Liver (tissue), 9 donors: Measurements from ENCODE around the gene NCOA3. TPM values are rescaled to one million over a fixed set of nuclear protein-coding genes. Genes with fewer than 3 reads are reported as not detected.

Experiments
- DNase-seq: peaks from one replicate; pipeline ENCODE4 v3.0.0-alpha.2; 2017; ENCODE audit warnings: low spot score
- H3K27ac ChIP-seq, 2 donors: one replicate each; pipeline ENCODE4 v1.7.0; 2013; ENCODE audit warnings: inconsistent platforms in 2 of 2, low read length in 2 of 2, control low read depth in 1 of 2, low read depth in 1 of 2, mild to moderate bottlenecking in 1 of 2
- H3K27me3 ChIP-seq, 4 donors: one replicate each; pipeline versions ENCODE4 v1.6.1 to v1.7.0; 2013; ENCODE audit warnings: low read length in 3 of 4, inconsistent platforms in 1 of 4, mild to moderate bottlenecking in 1 of 4, moderate library complexity in 1 of 4; ENCODE audit not compliant: control insufficient read depth in 4 of 4, insufficient read depth in 4 of 4
- H3K36me3 ChIP-seq, 4 donors: one replicate each; pipeline versions ENCODE4 v1.6.1 to v1.7.0; 2013; ENCODE audit warnings: low read length in 3 of 4, mild to moderate bottlenecking in 3 of 4, low read depth in 1 of 4, moderate library complexity in 1 of 4; ENCODE audit not compliant: control insufficient read depth in 4 of 4, insufficient read depth in 3 of 4
- H3K4me1 ChIP-seq, 4 donors: one replicate each; pipeline versions ENCODE4 v1.6.1 to v1.7.0; 2013; ENCODE audit warnings: low read length in 3 of 4, mild to moderate bottlenecking in 3 of 4, moderate library complexity in 1 of 4; ENCODE audit not compliant: control insufficient read depth in 4 of 4, insufficient read depth in 4 of 4
- H3K4me3 ChIP-seq, 3 donors: one replicate each; pipeline versions ENCODE4 v1.6.1 to v1.7.0; 2013; ENCODE audit warnings: low read length in 3 of 3, control low read depth in 1 of 3, low read depth in 1 of 3, mild to moderate bottlenecking in 1 of 3
- H3K9ac ChIP-seq, 2 donors: one replicate each; pipeline ENCODE4 v1.7.0; 2013; ENCODE audit warnings: low read length in 2 of 2, mild to moderate bottlenecking in 2 of 2, moderate library complexity in 2 of 2, control low read depth in 1 of 2, low read depth in 1 of 2
- H3K9me3 ChIP-seq, 4 donors: one replicate each; pipeline versions ENCODE4 v1.6.1 to v1.7.0; 2013; ENCODE audit warnings: low read length in 3 of 4; ENCODE audit not compliant: control insufficient read depth in 4 of 4
- EGR1 ChIP-seq, 2 donors: IDR thresholded peaks; 2 replicates each; pipeline ENCODE4 v1.6.1; 2016 to 2018; ENCODE audit warnings: antibody characterized with exemption in 2 of 2, low read depth in 2 of 2
- FOXA2 ChIP-seq: IDR thresholded peaks from 2 replicates; pipeline ENCODE4 v1.6.1; 2016; ENCODE audit warnings: antibody characterized with exemption
- GABPA ChIP-seq, 2 donors: IDR thresholded peaks in 1 of 2; conservative IDR thresholded peaks in 1 of 2; 2 replicates each; pipeline ENCODE4 v1.6.1; 2016; ENCODE audit warnings: antibody characterized with exemption in 2 of 2, mild to moderate bottlenecking in 1 of 2, moderate library complexity in 1 of 2
- HNF4A ChIP-seq, 2 donors: conservative IDR thresholded peaks; 2 replicates each; pipeline ENCODE4 v1.6.1; 2016; ENCODE audit warnings: antibody characterized with exemption in 2 of 2, mild to moderate bottlenecking in 2 of 2
- HNF4G ChIP-seq: IDR thresholded peaks from 2 replicates; pipeline ENCODE4 v1.6.1; 2016; ENCODE audit warnings: antibody characterized with exemption
- JUND ChIP-seq, 2 donors: IDR thresholded peaks; 2 replicates each; pipeline ENCODE4 v1.6.1; 2016; ENCODE audit warnings: antibody characterized with exemption in 2 of 2
- RAD21 ChIP-seq, 2 donors: IDR thresholded peaks; 2 replicates each; pipeline ENCODE4 v1.6.1; 2016; ENCODE audit warnings: antibody characterized with exemption in 2 of 2, mild to moderate bottlenecking in 2 of 2
- RXRA ChIP-seq, 2 donors: IDR thresholded peaks; 2 replicates each; pipeline ENCODE4 v1.6.1; 2017 to 2018; ENCODE audit warnings: antibody characterized with exemption in 2 of 2, mild to moderate bottlenecking in 1 of 2
- SP1 ChIP-seq: IDR thresholded peaks from 2 replicates; pipeline ENCODE4 v1.6.1; 2018; ENCODE audit warnings: antibody characterized with exemption, mild to moderate bottlenecking
- TAF1 ChIP-seq: conservative IDR thresholded peaks from 2 replicates; pipeline ENCODE4 v1.6.1; 2016; ENCODE audit warnings: antibody characterized with exemption, mild to moderate bottlenecking
- WGBS: extraction: QIAGEN DNeasy Blood & Tissue Kit; methylation state at CpG from one replicate; pipeline ENCODE4 v1.1.7; 2013; 5-methylcytosine and 5-hydroxymethylcytosine counted together
- polyA plus RNA-seq, 2 donors: library from polyadenylated mRNA; stranded (reverse) in 1 of 2; unstranded in 1 of 2; fragments of 200-250 nt in 1 of 2; fragments of >200 nt in 1 of 2; fragmentation: Nextera tagmentation in 1 of 2; extraction: Ambion mirVana in 1 of 2; gene quantifications; one replicate each; pipeline versions ENCODE4 v1.2.1 to v1.2.3, GENCODE V29; 2013 to 2015
- total RNA-seq, 2 donors: library from RNA; depleted of rRNA; stranded (reverse); fragments of >200 nt; gene quantifications; one replicate each; pipeline ENCODE4 v1.2.3, GENCODE V29; 2014
- TF ChIP-seq, protein P1 (sequence below): fragments of 150-350 bp; IDR thresholded peaks from 2 replicates; pipeline ENCODE4 v1.5.1; 2017; ENCODE audit warnings: improper control_type of control experiment, low read depth, low read length; ENCODE audit not compliant: missing input control
- TF ChIP-seq, protein P2 (sequence below): IDR thresholded peaks from 2 replicates; pipeline ENCODE4 v1.6.1; 2016; ENCODE audit warnings: antibody characterized with exemption
- TF ChIP-seq, protein P3 (sequence below): IDR thresholded peaks from 2 replicates; pipeline ENCODE4 v1.6.1; 2016; ENCODE audit warnings: antibody characterized with exemption
- TF ChIP-seq, protein P4 (sequence below): IDR thresholded peaks from 2 replicates; pipeline ENCODE4 v1.6.1; 2016; ENCODE audit warnings: antibody characterized with exemption, mild to moderate bottlenecking
- donor health status: healthy.
- donor health status: healthy.
- donor health status: healthy.
- donor health status: healthy.
- donor health status: healthy.

Gene NCOA3
- total and polyA plus RNA-seq, 4 donors, result 3.8 to 18.2 (median 8.9) TPM

DNA sequence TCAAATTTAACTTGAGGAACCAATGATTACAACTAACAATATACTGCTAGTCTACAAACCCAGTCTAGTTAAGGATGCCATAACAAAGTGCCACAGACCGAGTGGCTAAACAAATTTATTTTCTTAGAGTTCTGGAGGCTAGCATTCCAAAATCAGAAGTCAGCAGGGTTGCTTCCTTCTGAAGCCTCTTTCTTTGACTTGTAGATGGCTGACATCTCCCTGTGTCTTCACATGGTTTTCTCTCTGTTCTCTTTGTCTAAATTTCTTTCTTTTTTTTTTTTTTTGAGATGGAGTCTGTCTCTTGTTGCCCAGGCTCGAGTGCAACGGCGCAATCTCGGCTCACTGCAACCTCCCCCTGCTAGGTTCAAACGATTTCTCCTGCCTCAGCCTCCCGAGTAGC is 56.1 kb downstream of the NCOA3 start:
- Histone ChIP-seq H3K9ac (no peak overlapping the region), H3K9me3 (no peaks in the 10 kb centered on the region), H3K4me1 (peaks cover 0 to 2% (median 0%) of the 10 kb centered on the region in 4 donors), H3K36me3 (no peaks in the 10 kb centered on the region), H3K4me3 (no peak overlapping the region), H3K27ac (no peak overlapping the region), H3K27me3 (no peaks in the 10 kb centered on the region)
- DNase-seq, result no peak
- WGBS, result 94% methylated on average over 7 of the region's 7 CpGs
- TF ChIP-seq RAD21 (IDR thresholded peaks at IDR 0.05) (no peak), TAF1 (no peak)
- TF ChIP-seq, protein P1, sequence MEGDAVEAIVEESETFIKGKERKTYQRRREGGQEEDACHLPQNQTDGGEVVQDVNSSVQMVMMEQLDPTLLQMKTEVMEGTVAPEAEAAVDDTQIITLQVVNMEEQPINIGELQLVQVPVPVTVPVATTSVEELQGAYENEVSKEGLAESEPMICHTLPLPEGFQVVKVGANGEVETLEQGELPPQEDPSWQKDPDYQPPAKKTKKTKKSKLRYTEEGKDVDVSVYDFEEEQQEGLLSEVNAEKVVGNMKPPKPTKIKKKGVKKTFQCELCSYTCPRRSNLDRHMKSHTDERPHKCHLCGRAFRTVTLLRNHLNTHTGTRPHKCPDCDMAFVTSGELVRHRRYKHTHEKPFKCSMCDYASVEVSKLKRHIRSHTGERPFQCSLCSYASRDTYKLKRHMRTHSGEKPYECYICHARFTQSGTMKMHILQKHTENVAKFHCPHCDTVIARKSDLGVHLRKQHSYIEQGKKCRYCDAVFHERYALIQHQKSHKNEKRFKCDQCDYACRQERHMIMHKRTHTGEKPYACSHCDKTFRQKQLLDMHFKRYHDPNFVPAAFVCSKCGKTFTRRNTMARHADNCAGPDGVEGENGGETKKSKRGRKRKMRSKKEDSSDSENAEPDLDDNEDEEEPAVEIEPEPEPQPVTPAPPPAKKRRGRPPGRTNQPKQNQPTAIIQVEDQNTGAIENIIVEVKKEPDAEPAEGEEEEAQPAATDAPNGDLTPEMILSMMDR, result no peak

DNA sequence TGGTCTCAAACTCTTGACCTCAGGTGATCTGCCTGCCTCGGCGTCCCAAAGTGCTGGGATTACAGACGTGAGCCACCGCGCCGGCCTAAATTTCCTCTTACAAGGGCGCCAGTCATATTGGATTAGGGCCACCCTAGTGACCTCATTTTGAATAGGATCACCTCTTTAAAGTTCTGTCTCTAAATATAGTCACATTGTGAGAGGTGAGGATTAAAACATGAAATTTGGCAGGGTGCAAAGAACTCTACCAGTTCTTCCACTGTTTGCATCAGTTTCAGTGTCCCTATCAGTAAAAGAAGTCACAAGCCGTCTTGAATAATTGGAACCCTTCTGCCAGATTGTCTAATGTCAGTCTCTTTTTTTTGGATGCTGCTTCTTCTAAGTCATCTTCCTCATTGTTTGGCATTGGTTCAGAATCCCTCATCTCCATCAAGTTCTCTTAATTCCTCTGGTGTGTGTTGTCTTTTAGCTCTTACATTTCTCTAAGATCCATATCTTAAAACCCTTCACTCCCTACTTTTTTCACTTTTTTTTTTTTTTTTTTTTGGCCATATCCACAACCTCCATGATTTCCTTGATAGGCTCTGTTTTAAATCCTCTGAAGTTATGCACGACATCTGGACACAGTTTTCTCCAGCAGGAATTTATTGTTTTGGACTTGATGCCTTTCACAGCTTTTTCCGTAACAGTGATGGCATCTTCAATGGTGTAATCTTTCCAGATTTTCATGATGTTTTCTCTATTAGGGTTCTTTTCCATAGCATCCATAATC is 56.8 kb downstream of the NCOA3 start:
- no peaks in the 10 kb centered on the region for H3K36me3 ChIP-seq
- no peak overlapping the region for H3K4me3 ChIP-seq
- TF ChIP-seq, protein P2, sequence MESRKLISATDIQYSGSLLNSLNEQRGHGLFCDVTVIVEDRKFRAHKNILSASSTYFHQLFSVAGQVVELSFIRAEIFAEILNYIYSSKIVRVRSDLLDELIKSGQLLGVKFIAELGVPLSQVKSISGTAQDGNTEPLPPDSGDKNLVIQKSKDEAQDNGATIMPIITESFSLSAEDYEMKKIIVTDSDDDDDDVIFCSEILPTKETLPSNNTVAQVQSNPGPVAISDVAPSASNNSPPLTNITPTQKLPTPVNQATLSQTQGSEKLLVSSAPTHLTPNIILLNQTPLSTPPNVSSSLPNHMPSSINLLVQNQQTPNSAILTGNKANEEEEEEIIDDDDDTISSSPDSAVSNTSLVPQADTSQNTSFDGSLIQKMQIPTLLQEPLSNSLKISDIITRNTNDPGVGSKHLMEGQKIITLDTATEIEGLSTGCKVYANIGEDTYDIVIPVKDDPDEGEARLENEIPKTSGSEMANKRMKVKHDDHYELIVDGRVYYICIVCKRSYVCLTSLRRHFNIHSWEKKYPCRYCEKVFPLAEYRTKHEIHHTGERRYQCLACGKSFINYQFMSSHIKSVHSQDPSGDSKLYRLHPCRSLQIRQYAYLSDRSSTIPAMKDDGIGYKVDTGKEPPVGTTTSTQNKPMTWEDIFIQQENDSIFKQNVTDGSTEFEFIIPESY, result no peak
- H3K4me1 ChIP-seq, result peaks cover 0 to 2% (median 0%) of the 10 kb centered on the region in 4 donors
- 92% methylated on average over 10 of the region's 10 CpGs for WGBS
- no peaks in the 10 kb centered on the region for H3K27me3 ChIP-seq
- DNase-seq, result no peak
- no peak overlapping the region for H3K27ac ChIP-seq
- no peaks in the 10 kb centered on the region for H3K9me3 ChIP-seq
- H3K9ac ChIP-seq, result no peak overlapping the region

DNA sequence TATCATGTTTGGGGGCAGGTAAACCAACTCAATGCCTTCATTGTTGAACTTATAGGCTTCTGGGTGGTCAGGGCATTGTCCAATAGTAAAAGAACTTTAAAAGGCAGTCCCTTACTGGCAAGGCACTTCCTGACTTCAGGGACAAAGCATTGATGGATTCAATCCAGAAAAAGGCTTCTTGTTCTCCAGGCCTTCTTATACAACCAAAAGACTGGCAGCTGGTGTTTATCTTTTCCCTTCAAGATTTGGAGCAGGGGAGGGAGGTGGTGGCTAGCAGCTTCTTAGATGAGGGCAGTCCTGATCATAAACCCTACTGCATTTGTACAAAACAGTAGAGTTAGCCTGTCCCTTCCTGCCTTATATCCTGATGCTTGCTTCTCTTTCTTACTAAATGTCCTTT is 57.5 kb downstream of the NCOA3 start:
- Histone ChIP-seq H3K27me3 (no peaks in the 10 kb centered on the region), H3K9me3 (no peaks in the 10 kb centered on the region), H3K9ac (no peak overlapping the region), H3K4me3 (no peak overlapping the region), H3K27ac (no peak overlapping the region), H3K4me1 (peaks cover 0 to 3% (median 0%) of the 10 kb centered on the region in 4 donors), H3K36me3 (no peaks in the 10 kb centered on the region)
- DNase-seq, result no peak
- no peak for TF ChIP-seq RXRA (IDR thresholded peaks at IDR 0.05)
- no peak for TF ChIP-seq HNF4A (conservative IDR thresholded peaks at IDR 0.05)
- TF ChIP-seq JUND (IDR thresholded peaks at IDR 0.05), result no peak
- no peak for TF ChIP-seq HNF4G
- TF ChIP-seq SP1, result no peak
- TF ChIP-seq TAF1, result no peak
- TF ChIP-seq FOXA2, result no peak
- TF ChIP-seq RAD21 (IDR thresholded peaks at IDR 0.05), result no peak
- TF ChIP-seq, protein P3, sequence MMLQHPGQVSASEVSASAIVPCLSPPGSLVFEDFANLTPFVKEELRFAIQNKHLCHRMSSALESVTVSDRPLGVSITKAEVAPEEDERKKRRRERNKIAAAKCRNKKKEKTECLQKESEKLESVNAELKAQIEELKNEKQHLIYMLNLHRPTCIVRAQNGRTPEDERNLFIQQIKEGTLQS, result no peak
- TF ChIP-seq EGR1 (IDR thresholded peaks at IDR 0.05; ENCODE audit: low read depth in 2 of 2), result no peak
- TF ChIP-seq, protein P2, result no peak
- TF ChIP-seq, protein P1, result no peak
- TF ChIP-seq GABPA (IDR thresholded peaks at IDR 0.05 in 1 of 2, conservative IDR thresholded peaks at IDR 0.05 in 1 of 2), result no peak
- TF ChIP-seq, protein P4, sequence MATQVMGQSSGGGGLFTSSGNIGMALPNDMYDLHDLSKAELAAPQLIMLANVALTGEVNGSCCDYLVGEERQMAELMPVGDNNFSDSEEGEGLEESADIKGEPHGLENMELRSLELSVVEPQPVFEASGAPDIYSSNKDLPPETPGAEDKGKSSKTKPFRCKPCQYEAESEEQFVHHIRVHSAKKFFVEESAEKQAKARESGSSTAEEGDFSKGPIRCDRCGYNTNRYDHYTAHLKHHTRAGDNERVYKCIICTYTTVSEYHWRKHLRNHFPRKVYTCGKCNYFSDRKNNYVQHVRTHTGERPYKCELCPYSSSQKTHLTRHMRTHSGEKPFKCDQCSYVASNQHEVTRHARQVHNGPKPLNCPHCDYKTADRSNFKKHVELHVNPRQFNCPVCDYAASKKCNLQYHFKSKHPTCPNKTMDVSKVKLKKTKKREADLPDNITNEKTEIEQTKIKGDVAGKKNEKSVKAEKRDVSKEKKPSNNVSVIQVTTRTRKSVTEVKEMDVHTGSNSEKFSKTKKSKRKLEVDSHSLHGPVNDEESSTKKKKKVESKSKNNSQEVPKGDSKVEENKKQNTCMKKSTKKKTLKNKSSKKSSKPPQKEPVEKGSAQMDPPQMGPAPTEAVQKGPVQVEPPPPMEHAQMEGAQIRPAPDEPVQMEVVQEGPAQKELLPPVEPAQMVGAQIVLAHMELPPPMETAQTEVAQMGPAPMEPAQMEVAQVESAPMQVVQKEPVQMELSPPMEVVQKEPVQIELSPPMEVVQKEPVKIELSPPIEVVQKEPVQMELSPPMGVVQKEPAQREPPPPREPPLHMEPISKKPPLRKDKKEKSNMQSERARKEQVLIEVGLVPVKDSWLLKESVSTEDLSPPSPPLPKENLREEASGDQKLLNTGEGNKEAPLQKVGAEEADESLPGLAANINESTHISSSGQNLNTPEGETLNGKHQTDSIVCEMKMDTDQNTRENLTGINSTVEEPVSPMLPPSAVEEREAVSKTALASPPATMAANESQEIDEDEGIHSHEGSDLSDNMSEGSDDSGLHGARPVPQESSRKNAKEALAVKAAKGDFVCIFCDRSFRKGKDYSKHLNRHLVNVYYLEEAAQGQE, result no peak
